HS-27A (cell line): ENCODE results near the gene TMEM52.
"Not testable (repeated sequence)": the region's sequence is repeated elsewhere in the genome, so short reads cannot be mapped to it uniquely, and the experiment has no call there.

Experiments used
- DNase-seq: peaks from one replicate; pipeline ENCODE4 v3.0.0-alpha.2; 2012; ENCODE audit warnings: low read depth, missing footprints

TMEM52 gene

DNA sequence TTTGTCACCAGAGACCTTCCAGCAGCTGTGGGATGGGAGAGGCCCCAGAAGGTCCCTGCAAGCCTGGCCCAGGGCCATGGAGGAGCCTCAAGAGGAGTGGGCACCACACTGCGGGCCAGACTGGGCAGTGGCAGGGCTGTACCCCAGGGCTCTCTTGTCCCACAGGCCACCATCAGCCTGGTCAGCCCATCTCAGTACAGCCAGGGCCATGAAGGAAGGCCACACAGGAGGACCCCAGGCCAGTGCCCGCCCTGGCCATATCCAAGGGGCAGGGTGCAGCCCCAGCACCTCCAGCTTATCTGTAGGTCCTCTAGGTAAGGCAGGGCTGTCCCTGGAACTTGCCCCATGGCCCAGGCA lies 25.1 kb downstream of the TMEM52 start:
- no peak for DNase-seq

DNA sequence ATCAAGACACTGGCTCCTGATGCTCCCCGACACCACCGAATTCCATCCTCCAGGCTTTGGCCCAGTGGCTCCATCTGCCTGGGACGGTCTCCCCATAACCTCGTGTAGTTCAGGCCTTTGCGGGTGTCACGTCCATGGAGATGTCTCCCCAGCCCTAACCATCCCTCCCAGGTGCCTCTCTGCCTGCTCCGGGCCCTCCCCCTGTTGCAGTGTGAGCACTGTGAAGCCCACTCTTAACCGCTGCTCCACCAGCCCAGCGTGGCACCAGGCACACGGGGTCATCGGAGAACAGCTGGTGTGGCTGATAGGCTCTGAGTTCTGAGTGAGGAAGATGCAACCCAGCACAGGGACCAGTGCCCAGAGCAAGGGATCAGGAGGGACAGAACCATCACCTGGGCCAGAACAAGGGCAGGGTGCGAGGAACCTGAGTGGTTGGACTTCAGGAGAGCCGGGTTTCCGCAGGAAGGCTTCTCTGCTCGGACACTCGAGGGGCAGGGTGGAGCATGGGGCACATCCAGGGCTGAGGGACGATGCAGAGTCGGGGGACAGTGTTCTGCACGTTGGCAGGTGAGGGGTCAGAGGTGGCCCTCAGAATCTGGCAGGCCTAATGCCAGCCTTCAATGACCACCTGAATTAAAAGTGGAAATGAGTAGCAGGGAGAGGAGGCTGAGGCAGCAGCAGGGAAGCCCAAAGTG lies 25.6 kb downstream of the TMEM52 start:
- no peak for DNase-seq

DNA sequence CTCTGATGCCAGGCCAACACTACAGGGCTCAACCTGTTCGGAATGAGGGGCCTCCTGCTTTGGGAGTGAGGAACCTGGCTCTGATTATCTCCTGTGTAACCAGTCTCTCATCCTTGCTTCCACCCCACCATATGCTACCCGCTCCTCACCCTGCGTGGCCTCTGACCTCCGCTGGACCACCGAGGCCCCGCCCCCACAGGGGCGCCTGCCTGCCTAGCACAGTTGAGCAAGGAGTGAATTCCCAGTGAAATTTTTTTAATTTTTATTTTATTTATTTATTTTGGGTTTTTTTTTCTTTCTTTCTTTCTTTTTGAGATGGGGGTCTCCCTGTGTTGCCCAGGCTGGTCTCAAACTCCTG lies 26.3 kb downstream of the TMEM52 start:
- no peak for DNase-seq

GRCh38 chr1:1892079-1892762 lies 26.9 kb downstream of the TMEM52 start:
- no peak for DNase-seq

GRCh38 chr1:1891349-1892078 lies 27.6 kb downstream of the TMEM52 start:
- DNase-seq = no peak

GRCh38 chr1:1890506-1891348 lies 28.4 kb downstream of the TMEM52 start, which contains the start of gene GNB1:
Gene GNB1 (minus strand): TSS chr1:1891087. CDS start chr1:1825453, 65,634 bp downstream.
- DNase-seq = no peak

DNA sequence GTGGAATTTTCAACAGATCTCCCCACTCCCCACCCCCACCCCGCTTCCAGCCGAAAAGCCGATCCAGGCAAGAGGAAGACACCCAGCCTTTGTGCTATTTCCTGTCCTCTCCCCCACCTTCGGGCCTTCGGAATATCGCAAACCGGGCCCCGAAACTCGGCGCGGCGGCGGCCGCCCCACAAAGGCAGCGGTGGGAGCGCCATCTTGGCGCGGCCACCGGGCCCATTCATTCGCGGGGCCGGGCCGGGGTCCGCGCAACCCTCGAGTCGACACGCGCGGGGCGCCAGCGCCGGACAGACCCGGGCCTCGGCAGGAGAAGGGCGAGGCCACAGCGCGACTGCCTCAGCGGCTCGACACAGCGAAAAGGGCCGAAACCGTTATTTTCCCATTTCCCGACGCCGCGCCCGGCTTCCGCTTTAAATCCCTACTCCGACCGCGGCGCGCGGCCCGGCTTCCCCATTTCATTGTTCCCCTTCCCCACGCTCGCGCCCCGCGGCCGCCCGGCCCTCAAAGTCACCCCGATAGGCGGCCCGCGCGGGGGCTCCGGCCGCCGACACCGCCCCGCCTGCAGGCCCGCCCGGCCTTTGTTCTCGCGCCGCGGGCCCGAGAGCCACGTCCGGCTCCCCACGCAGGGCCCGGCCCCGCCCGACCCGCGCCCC lies 29.1 kb downstream of the TMEM52 start:
- DNase-seq = no peak

GRCh38 chr1:1889090-1889750 lies 29.9 kb downstream of the TMEM52 start:
- DNase-seq = no peak

DNA sequence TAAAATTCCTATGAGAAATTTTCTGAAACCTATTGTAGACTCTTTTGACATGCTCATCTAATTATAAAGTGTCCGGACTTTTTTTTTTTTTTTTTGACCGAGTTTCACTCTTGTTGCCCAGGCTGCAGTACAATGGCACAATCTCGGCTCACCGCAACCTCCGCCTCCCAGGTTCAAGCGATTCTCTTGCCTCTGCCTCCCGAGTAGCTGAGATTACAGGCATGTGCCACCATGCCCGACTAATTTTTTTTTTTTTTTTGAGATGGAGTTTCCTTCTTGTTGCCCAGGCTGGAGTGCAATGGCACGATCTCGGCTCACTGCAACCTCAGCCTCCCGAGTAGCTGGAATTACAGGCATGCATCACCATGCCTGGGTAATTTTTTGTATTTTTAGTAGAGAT lies 35.2 kb downstream of the TMEM52 start:
- not testable (repeated sequence) for DNase-seq

DNA sequence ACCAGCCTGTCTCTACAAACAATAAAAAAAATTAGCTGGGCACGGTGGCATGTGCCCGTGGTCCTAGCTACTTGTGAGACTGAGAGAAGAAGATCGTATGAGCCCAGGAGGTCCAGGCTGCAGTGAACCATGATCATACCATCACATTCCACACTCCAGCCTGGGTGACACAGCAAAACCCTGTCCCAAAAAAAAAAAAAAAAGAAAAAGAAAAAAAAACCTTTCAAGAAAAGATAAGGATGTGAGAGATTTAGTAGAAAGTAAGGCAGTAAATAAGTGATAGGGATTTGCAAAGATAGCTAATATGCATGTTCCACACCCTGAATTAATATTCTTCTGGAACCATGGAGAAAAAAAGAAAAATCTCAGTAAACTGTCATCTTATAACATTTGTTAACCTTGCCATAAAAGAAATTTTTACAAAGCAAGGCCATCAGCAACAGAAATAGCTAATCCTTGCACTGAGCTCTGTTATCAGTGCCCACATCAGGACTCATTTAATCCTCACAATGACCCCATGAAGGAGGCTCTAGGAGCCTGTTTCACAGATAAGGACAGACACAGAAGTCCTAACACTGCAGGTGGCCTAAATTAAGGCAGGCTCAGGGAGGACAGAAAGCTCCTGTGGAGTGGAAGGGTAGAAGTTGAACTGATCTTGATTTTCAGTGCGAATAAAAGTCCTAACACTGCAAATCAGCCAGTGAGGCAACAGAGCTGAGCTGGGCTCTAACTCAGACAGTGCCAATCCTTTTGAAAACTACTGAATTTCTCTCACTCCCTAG lies 35.8 kb downstream of the TMEM52 start:
- no peak for DNase-seq

- no peak for DNase-seq
These were observed 37.4 kb downstream of the TMEM52 start for GRCh38 chr1:1881727-1882126.

GRCh38 chr1:1880617-1881312 lies 38.3 kb downstream of the TMEM52 start:
- no peak for DNase-seq

DNA sequence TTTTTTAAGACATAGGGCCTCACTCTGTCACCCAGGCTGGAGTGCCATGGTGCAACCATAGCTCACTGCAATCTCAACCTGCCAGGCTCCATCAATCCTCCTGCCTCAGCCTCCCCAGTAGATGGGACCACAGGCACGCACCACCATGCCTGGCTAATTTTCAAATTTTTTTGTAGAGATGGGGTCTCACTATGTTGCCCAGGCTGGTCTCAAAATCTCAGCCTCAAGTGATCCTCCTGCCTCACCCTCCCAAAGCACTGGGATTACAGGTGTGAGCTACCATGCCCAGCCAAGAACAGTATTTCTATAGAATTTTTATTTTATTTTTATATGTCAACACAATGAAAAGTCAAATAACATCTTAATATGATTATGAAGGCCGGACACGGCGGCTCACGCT lies 39.1 kb downstream of the TMEM52 start:
- DNase-seq = no peak

GRCh38 chr1:1877865-1878436 lies 41.1 kb downstream of the TMEM52 start:
- no peak for DNase-seq

DNA sequence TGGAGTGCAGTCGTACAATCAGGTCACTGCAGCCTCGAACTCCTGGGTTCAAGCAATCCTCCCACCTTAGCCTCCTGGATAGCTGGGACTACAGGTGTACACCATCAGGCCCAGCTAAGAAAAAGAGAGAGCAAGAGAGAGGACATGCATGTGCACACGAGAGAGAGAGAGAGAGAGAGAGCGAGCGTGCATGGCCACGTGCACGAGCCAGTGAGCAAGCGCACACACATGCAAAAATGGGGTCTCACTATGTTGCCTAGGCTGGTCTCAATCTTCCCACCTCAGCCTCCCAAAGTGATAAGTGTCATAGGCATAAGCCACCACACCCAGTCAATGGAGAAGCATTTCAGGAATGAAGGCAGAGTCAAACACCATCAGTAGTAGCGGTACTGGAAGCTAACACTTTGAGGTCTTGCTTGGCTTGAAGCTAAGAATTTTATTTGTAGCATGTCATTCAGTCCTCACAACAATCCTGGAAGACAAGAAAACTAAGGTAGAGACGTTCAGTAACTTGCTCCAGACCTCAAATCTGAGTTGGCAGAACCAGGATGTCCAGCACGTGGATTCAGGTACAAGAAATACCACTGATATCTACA lies 42.6 kb downstream of the TMEM52 start:
- DNase-seq = no peak

- no peak for DNase-seq
These were observed 43.1 kb downstream of the TMEM52 start for GRCh38 chr1:1875932-1876331.

GRCh38 chr1:1874901-1875300 lies 44.2 kb downstream of the TMEM52 start:
- DNase-seq = no peak

GRCh38 chr1:1873186-1873585 lies 45.9 kb downstream of the TMEM52 start:
- DNase-seq = no peak
